GM21737 (cell line): ENCODE measurements around the gene REV3L.

ENCODE experiments used
- ATAC-seq: cut with Tn5 transposase; IDR thresholded peaks from one replicate; pipeline ENCODE4 v1.9.1; 2021; ENCODE audit warnings: mild to moderate bottlenecking, moderate library complexity; ENCODE audit not compliant: unreplicated experiment

REV3L gene

GRCh38 chr6:111382476-111383294 is 100.3 kb downstream of the REV3L start:
- ATAC-seq, result no peak

DNA sequence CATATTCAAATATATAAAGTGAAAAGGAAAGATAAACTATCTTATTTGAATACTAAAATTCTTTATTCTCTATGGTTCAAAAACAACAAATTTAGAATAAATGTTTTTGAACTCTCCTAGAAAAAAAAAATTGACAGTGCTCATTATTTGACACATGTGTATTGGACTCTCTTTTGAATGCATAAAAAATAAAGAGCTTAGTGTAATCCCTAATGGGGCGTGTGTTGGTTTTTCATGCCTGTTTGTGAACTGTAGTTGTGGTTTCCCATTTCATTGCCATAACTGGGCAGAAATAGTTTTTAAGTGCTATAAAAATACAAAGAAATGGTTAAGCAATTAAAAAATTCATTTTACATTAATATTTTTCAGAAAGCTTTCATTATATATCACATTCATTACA is 101.3 kb downstream of the REV3L start:
- no peak for ATAC-seq

DNA sequence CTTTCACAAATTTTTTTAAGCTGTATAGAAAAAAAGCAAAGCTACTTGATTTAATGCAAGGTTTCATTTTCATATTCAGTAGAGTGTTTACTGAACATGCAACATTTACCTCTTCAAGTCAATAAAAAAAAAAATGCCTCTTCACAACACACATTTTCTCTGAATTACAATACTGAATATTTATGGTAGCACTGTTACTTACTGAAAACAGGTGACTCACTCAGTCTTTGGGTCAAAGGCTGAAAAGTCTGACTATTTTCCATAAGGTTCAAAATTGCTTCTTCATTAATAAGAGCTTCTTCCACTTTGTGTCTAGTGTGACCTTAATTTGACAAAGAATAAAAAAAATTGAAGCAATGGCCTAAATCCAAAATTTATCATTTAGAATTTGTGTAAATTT is 101.9 kb downstream of the REV3L start:
- no peak for ATAC-seq

GRCh38 chr6:111379831-111380230 is 103.2 kb downstream of the REV3L start:
- ATAC-seq, result no peak

DNA sequence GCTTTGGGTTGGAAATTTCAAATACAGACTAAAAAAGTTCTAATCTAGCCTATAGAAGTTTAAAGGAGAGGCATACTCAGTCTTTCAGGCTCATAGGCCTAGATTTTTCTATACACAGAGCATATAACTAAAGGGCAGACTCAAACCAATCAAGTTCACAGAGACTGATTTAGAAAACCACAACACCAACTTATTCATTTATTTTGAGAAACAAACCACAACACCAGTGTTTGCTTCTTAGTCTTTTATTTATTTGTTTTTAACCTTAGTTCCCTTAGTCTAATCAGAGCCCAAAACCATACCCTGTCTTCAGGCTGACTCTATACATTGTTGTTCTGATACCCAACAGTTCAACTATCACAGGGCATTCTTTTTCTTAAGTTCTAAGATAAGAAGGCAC is 103.7 kb downstream of the REV3L start:
- ATAC-seq, result no peak

- no peak for ATAC-seq
These were observed 105.4 kb downstream of the REV3L start for GRCh38 chr6:111377558-111378120.

DNA sequence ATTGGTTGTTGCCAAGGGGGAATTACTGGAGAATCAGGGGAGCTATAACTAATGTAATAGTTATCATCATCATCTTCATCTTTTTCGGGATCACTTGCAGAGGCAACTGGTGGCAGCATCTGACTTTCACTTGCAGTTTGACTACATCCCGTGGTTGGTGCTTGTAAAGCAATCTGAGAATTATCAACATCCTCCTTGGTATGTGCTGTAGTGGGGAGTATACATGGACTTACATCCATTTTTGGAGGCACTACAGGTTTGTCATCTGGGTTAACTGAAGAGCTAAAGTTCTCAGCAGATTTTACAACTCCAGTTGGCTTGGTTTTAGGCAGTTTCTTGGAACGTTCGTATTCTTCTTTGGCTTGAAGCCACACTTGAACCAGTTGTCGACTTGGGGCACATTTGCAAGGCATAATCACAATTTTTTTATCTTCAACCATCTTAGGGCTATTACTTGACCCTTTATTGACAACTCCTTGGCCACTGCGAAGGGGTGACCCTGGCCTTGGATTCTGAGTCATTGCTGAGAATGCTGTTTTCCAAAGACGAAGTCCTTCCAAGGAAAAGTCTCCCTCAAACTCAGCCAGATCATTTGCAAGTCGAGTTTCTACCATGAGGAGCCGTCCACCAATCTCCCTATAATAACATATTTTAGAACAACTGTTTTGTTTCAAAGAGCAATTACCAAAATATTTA is 115.5 kb downstream of the REV3L start:
- ATAC-seq, result no peak

DNA sequence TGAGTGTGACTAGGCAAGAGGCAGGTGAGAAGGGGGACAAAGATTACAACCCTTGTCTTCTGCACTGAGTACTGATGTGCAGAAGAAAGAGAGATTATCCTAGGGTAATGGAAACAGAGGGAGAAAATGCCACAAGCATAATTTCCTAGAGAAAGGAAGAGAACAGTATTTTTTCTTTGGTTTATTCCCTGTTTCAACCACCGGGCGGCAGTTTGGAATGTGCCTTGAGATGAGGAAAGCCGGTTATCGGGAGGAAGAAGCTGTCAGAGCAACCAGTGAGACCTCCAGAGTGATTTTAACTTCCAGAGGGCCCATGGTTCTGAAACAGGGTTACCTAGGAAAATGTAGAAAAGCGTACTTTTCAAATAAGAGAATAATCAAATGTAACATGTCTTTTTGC is 121.4 kb downstream of the REV3L start:
- no peak for ATAC-seq

GRCh38 chr6:111358454-111358853 is 124.6 kb downstream of the REV3L start:
- no peak for ATAC-seq

- ATAC-seq, result no peak
These were observed 125.3 kb downstream of the REV3L start for GRCh38 chr6:111357705-111358104.

- no peak for ATAC-seq
These were observed 126.5 kb downstream of the REV3L start for GRCh38 chr6:111356551-111356950.

DNA sequence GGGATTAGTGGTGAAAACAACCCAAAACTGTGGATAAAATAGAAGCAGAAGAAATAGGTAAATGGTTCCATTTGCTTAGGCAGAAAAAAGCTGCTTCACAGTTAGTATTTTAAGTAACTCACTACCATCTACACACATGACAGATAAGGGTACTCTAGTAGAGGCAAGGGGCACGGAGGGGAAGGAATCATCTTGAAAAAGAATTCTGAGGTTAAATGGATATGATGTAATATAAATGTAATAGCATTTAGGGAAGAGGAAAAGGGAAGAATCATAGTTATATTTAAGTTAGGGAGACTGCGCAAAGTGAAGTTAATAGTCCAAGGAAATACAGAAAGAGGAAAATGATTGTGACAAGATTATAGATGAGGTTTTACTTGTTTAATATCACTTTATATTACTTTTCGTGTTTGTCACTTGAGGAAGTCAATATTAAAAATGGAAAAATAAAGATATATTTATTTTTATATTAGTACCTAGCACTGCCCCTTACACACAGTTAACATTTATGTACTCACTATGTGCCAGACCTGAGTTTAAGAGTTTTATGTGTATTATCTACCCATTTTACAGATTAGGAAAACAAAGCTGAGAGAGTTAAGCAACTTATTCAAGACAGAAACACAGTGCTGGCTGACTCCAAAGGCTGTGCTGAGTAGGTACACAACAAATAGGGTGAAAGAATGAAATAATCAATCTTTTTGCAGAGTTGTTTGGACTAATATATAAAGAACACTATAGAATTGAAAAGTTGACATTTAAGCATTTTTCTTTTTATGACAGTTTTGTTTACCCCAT is 128.1 kb downstream of the REV3L start:
- no peak for ATAC-seq

- no peak for ATAC-seq
These were observed 129.0 kb downstream of the REV3L start for GRCh38 chr6:111353912-111354462.

GRCh38 chr6:111347589-111347988 is 135.4 kb downstream of the REV3L start:
- no peak for ATAC-seq

DNA sequence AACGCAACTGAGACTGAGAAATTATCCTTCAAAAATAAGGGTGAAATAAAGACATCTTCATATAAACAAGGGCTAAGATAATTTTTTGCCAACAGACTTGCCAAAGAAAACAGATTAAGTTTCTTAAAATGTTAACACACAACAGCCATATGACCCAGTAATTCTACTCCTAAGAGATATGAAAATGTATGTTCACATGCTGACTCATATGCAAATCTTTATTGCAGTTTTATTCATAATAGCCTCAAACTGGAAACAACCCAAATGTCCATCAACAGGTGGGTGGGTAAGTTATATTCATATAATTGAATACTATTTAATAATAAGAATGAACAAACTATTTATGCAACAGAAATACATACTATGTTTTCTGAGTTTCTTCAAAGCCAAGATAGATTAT is 140.1 kb downstream of the REV3L start:
- no peak for ATAC-seq

- peak; percentile 33 for ATAC-seq
These were observed 143.7 kb downstream of the REV3L start for GRCh38 chr6:111339294-111339693.

- peak; percentile 99 for ATAC-seq
These were observed 144.2 kb downstream of the REV3L start for GRCh38 chr6:111338843-111339242.

GRCh38 chr6:111337829-111338236 is 145.2 kb downstream of the REV3L start:
- ATAC-seq, result no peak

DNA sequence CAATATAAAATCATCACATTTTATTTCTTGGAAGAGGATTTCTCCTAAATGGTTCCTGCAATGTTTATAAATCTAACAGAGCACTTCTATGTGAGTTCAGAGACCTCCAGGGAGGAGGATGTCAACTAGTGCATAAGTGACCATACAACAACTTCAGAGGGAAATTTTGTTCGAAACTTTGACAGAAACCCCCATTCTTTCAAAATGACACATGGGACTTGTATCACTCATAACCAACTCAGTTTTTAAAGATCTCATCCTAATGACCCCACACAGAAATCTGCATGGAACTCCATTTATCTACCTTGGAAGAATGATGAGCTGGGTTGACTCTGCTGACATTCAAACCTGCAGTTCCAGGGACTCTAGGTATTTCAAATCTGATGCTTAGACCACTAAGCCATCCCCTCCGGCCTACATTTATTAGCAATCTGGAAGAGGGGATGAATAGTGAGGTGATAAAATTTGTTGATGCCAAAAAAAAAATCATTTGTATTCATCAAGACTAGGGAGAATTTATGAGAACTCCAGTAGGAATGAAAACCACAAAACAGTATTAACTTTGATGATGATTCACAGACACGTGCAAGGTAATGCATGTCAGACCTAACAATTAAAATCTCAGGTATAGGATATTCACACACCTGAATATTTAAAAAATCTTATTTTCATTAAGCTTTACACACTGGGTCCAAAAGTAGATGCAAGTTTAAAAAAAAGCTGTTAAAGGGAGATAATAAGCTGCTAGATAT is 153.0 kb downstream of the REV3L start:
- peak; percentile 84 for ATAC-seq

DNA sequence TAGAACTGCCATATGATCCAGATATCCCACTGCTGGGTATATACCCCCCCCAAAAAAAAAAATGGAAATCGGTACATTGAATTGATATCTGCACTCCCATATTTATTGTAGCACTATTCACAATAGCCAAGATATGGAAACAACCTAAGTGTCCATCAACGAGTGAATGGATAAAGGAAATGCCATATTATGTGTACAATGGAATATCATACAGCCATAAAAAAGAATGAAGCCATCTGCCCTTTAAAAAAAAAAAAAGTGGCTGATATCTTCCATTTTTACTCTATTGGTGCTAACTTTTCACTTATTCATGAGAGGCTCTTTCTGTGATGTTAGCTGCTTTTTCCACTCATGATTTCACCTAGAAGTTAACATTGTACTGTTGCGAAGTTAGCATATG is 156.5 kb downstream of the REV3L start:
- ATAC-seq, result no peak
